Measurements from ENCODE around the gene MED19. TPM values are rescaled to one million over a fixed set of nuclear protein-coding genes. Genes with fewer than 3 reads are reported as not detected.

Gene MED19
- total RNA-seq, 2 donors from 2014 or later = 11.1 to 11.9 TPM

- peak overlapping the region; percentile 60 to 65 for H3K27ac ChIP-seq
These were observed 54.0 kb downstream of the MED19 start for GRCh38 chr11:57658023-57658361.

GRCh38 chr11:57657194-57658022, 54.6 kb downstream of the MED19 start, which contains the start of gene CLP1:
Gene CLP1 (plus strand): TSS chr11:57657762. CDS start chr11:57659477, 1,715 bp downstream.
- ATAC-seq (ENCODE audit: insufficient number of reproducible peaks, low FRiP score, low read depth) = peak; percentile 95
- Histone ChIP-seq H3K4me3 (peak within 1 kb of the TSS; percentile 77), H3K27me3 (replicated peaks; ENCODE audit: insufficient read depth) (no peaks in the 10 kb centered on the region), H3K27ac (peak within 1 kb of the TSS; percentile 86 to 89), H3K36me3 (peaks cover 20% of the 10 kb centered on the region), H3K9me3 (no peaks in the 10 kb centered on the region), H3K4me1 (ENCODE audit: control insufficient read depth in 1 of 2, low read depth in 2 of 2) (peaks cover 4 to 27% of the 10 kb centered on the region in 2 donors)
- TF ChIP-seq CTCF (IDR thresholded peaks at IDR 0.05) = peak; percentile 8
- peak; percentile 99 for DNase-seq (ENCODE audit: low spot score)

More at GRCh38 chr11:57658023-57658361, 54.0 kb downstream of the MED19 start:
- DNase-seq (ENCODE audit: low spot score) = no peak
- H3K27me3 ChIP-seq (replicated peaks; ENCODE audit: insufficient read depth) = no peaks in the 10 kb centered on the region
- H3K4me1 ChIP-seq (ENCODE audit: control insufficient read depth in 1 of 2, low read depth in 2 of 2) = peaks cover 4 to 22% of the 10 kb centered on the region in 2 donors
- no peak for TF ChIP-seq CTCF (IDR thresholded peaks at IDR 0.05)
- no peak for ATAC-seq (ENCODE audit: insufficient number of reproducible peaks, low FRiP score, low read depth)
- peak overlapping the region; percentile 77 for H3K4me3 ChIP-seq
- no peaks in the 10 kb centered on the region for H3K9me3 ChIP-seq
- peaks cover 20% of the 10 kb centered on the region for H3K36me3 ChIP-seq

GRCh38 chr11:57656885-57657193, 55.2 kb downstream of the MED19 start:
- no peak for DNase-seq (ENCODE audit: low spot score)
- Histone ChIP-seq H3K4me3 (peak overlapping the region; percentile 77), H3K9me3 (no peaks in the 10 kb centered on the region), H3K36me3 (peaks cover 20% of the 10 kb centered on the region), H3K27ac (peak overlapping the region; percentile 86 to 89), H3K27me3 (replicated peaks; ENCODE audit: insufficient read depth) (no peaks in the 10 kb centered on the region), H3K4me1 (ENCODE audit: control insufficient read depth in 1 of 2, low read depth in 2 of 2) (peaks cover 4 to 27% of the 10 kb centered on the region in 2 donors)
- no peak for ATAC-seq (ENCODE audit: insufficient number of reproducible peaks, low FRiP score, low read depth)
- TF ChIP-seq CTCF (IDR thresholded peaks at IDR 0.05) = no peak

Other genes with a start within 250 kb of the MED19 start
- gene SLC43A1, start 196.5 kb downstream of the MED19 start, total RNA-seq = 10 to 100 TPM; 16.6 to 23.6 TPM
- 10 to 100 TPM; 19.5 to 33.5 TPM for gene TIMM10, start 181.5 kb downstream of the MED19 start, total RNA-seq
- gene SMTNL1, start 174.6 kb downstream of the MED19 start, total RNA-seq = not detected
- gene UBE2L6, start 144.5 kb downstream of the MED19 start, total RNA-seq = 10 to 100 TPM; 22.6 to 45.8 TPM
- 100 to 1,000 TPM; 674 to 695 TPM for gene SERPING1, start 114.5 kb downstream of the MED19 start, total RNA-seq
- 1 to 10 TPM; 1.1 to 1.2 TPM for gene YPEL4, start 62.3 kb downstream of the MED19 start, total RNA-seq
- 10 to 100 TPM; 15.0 TPM for gene CLP1, start 54.5 kb downstream of the MED19 start, total RNA-seq
- 10 to 100 TPM; 46.0 to 53.3 TPM for gene ZDHHC5, start 44.1 kb downstream of the MED19 start, total RNA-seq
- 10 to 100 TPM; 47.4 to 57.2 TPM for gene TMX2, start 378 bp upstream of the MED19 start, total RNA-seq
- 10 to 100 TPM; 73.9 to 78.0 TPM for gene SELENOH, start 29.3 kb upstream of the MED19 start, total RNA-seq
- gene BTBD18, start 39.6 kb upstream of the MED19 start, total RNA-seq = not detected
- gene CTNND1, start 49.6 kb upstream of the MED19 start, total RNA-seq = 100 to 1,000 TPM in 1 of 2 donors, 10 to 100 TPM in 1; 95.3 to 119 TPM

Measured in thoracic aorta (tissue), 2 donors.